Astrocyte of the spinal cord (primary cell): ENCODE data around the gene CPXM2.

Source experiments
- DNase-seq: peaks from one replicate; pipeline ENCODE4 v3.0.0; 2011; ENCODE audit warnings: low read depth, low spot score
- H3K4me3 ChIP-seq: 2 replicates; pipeline ENCODE4 v1.5.1; 2011; ENCODE audit warnings: low read depth, mild to moderate bottlenecking, low read length, moderate library complexity
- in situ Hi-C: cut with HindIII; loops from 2 replicates; pipeline ENCODE4 v1.10.0; 2017; ENCODE audit warnings: low sequenced_read_pairs
- TF ChIP-seq, protein P1 (sequence below): IDR thresholded peaks from 2 replicates; pipeline ENCODE4 v1.5.1; 2012; ENCODE audit warnings: low read depth, mild to moderate bottlenecking, low read length, inconsistent platforms

The CPXM2 gene

GRCh38 chr10:123882681-123883445 is 8.7 kb downstream of the CPXM2 start:
- DNase-seq = no peak
- in situ Hi-C loops = no loop called here
- no peak overlapping the region for H3K4me3 ChIP-seq
- TF ChIP-seq, protein P1, sequence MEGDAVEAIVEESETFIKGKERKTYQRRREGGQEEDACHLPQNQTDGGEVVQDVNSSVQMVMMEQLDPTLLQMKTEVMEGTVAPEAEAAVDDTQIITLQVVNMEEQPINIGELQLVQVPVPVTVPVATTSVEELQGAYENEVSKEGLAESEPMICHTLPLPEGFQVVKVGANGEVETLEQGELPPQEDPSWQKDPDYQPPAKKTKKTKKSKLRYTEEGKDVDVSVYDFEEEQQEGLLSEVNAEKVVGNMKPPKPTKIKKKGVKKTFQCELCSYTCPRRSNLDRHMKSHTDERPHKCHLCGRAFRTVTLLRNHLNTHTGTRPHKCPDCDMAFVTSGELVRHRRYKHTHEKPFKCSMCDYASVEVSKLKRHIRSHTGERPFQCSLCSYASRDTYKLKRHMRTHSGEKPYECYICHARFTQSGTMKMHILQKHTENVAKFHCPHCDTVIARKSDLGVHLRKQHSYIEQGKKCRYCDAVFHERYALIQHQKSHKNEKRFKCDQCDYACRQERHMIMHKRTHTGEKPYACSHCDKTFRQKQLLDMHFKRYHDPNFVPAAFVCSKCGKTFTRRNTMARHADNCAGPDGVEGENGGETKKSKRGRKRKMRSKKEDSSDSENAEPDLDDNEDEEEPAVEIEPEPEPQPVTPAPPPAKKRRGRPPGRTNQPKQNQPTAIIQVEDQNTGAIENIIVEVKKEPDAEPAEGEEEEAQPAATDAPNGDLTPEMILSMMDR = no peak

DNA sequence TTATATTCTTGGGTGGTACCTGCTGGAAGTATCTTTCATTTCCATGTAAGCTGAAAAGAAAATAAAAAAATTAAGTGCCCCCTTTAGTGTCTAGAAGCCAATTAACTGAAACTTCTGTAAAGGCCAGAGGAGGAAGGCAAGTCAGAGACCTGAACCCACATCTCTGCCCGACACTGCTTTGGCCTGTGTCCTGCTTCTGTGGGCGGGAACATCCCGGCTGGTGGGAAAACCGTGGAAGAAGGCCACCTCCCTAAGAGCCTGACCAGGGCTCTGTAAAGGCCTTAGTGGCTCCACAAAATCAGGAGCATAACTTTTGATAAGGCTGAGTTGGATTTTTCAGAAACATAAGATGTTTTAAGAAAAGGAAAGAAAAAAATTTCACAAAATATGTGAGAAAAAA is 9.4 kb downstream of the CPXM2 start:
- no peak overlapping the region for H3K4me3 ChIP-seq
- no peak for DNase-seq
- TF ChIP-seq, protein P1 = no peak
- in situ Hi-C loops = no loop called here

DNA sequence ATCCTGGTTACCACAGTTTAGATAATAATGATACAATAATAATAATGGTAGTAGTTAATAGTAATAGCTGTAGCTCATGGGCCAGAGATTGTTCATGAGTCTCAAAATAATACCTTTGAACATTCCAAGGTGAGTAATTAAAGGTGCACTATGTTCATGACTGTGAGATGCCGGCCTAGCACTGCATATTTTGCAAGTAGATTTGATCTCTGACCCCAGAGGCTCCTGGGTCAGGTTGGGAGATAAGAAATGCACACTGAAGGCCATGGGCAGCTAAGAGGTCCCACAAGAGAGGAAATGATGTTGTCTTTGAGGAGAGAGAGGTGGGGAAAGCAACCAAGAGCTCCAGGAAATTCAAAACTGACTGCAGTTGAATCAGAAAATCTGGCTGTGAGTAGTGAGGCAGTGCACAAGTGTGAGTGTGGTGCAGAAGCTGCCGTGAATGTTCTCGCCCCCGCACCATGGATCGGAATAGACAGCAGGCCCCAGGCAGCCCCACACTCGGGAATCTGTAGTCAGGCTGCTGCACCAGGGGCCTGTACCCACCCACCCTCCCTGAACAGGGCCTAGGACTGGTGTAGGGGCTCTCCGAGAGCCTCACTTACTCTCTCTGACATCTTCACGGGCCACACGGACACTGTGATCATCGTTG is 11.9 kb downstream of the CPXM2 start:
- in situ Hi-C loops = no loop called here
- H3K4me3 ChIP-seq = no peak overlapping the region
- no peak for DNase-seq
- TF ChIP-seq, protein P1 = no peak

DNA sequence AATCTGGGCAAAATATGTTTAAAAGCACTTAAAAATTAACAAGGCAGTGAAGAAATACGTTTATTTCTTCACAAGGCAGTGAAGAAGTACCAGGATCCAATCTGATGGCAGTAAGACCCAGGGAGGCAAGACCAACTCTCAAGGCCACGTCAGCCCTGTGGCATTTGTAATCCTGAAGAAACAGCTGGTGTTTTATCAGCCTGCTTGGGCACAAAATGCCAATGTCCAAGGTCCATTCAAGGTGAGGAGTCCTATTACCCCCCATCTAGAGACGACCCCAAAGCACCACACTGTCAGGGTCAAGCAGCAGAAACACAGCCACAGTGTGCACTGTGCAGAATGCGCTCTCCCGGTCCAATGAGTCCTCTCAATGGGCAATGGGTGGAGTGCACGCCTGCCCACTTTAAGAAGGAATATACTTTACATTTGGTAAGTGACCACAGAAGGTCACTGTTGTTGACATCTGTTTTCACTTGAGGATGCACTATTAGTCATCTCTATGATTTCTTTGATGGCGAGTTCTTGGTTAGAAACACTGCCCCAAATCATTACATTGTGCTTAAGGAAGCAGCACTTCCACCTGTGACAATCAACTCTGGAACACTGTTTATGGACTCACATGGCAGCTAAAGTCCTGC is 12.8 kb downstream of the CPXM2 start:
- no peak overlapping the region for H3K4me3 ChIP-seq
- no peak for DNase-seq
- TF ChIP-seq, protein P1 = no peak
- in situ Hi-C loops = no loop called here

- in situ Hi-C loops = no loop called here
- no peak overlapping the region for H3K4me3 ChIP-seq
- TF ChIP-seq, protein P1 = no peak
- DNase-seq = no peak
Observed at GRCh38 chr10:123870260-123870659, 21.3 kb downstream of the CPXM2 start.

DNA sequence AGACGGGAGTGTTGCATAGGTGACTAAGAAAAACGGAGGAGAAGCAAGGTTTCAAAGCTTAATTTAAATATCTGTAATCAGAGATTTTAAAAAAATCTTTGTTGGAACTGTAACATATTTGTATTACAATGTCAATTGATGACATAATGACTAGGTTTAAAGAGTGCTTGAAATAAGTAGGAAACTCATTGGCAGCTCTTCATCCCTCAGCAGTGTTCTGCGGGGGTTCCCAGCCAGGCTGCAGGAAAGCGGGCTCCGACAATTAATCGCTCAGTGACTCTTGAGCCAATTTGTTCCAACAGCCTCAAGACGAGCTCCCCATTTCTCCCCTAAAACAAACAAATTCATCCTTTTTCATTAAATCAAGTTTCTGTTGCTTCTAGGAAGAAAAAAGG is 22.6 kb downstream of the CPXM2 start:
- no peak overlapping the region for H3K4me3 ChIP-seq
- TF ChIP-seq, protein P1 = no peak
- in situ Hi-C loops = no loop called here
- no peak for DNase-seq
